Mammary epithelial cell (primary cell): ENCODE results near the gene KRT7.

Source experiments
- EZH2 ChIP-seq: IDR thresholded peaks from 2 replicates; pipeline ENCODE4 v1.6.1; 2012; ENCODE audit warnings: low read length, inconsistent platforms, borderline replicate concordance
- TF ChIP-seq, protein P1 (sequence below), 2 donors: IDR thresholded peaks in 1 of 2; conservative IDR thresholded peaks in 1 of 2; 2 replicates each; pipeline ENCODE4 v1.5.1; 2011 to 2012; ENCODE audit warnings: inconsistent platforms in 2 of 2, low read length in 2 of 2, mild to moderate bottlenecking in 2 of 2, control low read depth in 1 of 2, low read depth in 1 of 2; ENCODE audit not compliant: insufficient read depth in 1 of 2; ENCODE audit errors: extremely low read depth in 1 of 2

DNA sequence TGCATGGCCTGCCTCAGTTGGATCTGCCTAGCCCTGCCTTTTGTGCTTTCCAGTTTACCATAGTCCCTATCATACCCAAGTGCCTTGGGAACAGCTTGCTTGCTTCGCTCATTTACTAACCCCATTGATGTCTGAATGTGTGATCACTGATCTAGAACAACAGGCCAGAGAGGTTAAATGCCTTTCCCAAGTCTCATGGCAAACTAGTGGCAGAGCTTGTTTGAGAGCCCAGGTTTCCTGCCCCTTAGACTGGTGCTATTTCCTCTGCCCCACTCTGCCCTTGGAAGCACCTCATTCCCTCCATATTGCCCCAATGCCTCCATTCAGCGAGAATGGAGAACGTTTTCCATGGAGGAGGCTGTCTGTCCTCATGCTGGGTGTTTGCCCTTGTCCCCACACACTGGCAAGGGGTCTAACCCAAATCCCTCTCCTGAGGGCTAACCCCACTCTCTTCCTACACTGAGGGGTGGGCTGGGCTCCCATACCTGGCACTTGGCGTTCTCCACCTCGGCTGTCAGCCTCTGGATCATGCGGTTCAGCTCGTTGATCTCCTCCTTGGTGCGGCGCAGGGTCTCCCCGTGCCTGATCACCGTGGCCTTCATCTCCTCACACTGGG, 19.8 kb downstream of the KRT7 start:
- TF ChIP-seq, protein P1, sequence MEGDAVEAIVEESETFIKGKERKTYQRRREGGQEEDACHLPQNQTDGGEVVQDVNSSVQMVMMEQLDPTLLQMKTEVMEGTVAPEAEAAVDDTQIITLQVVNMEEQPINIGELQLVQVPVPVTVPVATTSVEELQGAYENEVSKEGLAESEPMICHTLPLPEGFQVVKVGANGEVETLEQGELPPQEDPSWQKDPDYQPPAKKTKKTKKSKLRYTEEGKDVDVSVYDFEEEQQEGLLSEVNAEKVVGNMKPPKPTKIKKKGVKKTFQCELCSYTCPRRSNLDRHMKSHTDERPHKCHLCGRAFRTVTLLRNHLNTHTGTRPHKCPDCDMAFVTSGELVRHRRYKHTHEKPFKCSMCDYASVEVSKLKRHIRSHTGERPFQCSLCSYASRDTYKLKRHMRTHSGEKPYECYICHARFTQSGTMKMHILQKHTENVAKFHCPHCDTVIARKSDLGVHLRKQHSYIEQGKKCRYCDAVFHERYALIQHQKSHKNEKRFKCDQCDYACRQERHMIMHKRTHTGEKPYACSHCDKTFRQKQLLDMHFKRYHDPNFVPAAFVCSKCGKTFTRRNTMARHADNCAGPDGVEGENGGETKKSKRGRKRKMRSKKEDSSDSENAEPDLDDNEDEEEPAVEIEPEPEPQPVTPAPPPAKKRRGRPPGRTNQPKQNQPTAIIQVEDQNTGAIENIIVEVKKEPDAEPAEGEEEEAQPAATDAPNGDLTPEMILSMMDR (conservative IDR thresholded peaks at IDR 0.05 in 1 of 2, IDR thresholded peaks at IDR 0.05 in 1 of 2; ENCODE audit: extremely low read depth in 1 of 2, insufficient read depth in 1 of 2, low read depth in 1 of 2, low read length in 2 of 2): no peak
- no peak for TF ChIP-seq EZH2
